HepG2 (cell line): ENCODE results near the gene COPS3. TPM values are rescaled to one million over a fixed set of nuclear protein-coding genes. Genes with fewer than 3 reads are reported as not detected.
A peak's percentile ranks its signal among the peaks of the same experiment; 100 is the strongest.

Source experiments
- ETS1 ChIP-seq: sonication (generic); formaldehyde crosslinking; IDR thresholded peaks from 2 replicates; pipeline ENCODE4 v1.4.0; 2020; ENCODE audit warnings: missing genetic modification reagents
- NFKBIZ ChIP-seq: IDR thresholded peaks from 2 replicates; pipeline ENCODE4 v1.6.1; 2018; ENCODE audit warnings: missing genetic modification reagents, missing compliant biosample characterization
- NRL ChIP-seq: sonication (generic); formaldehyde crosslinking; IDR thresholded peaks from 2 replicates; pipeline ENCODE4 v1.5.0; 2020; ENCODE audit warnings: missing genetic modification reagents, mild to moderate bottlenecking, moderate library complexity, borderline replicate concordance
- PITX1 ChIP-seq: sonication (generic); formaldehyde crosslinking; IDR thresholded peaks from 2 replicates; pipeline ENCODE4 v1.5.1; 2020; ENCODE audit warnings: mild to moderate bottlenecking, missing genetic modification reagents
- RARA ChIP-seq: IDR thresholded peaks from 2 replicates; pipeline ENCODE4 v1.6.1; 2016; ENCODE audit warnings: missing genetic modification reagents, missing compliant biosample characterization
- SAP130 ChIP-seq: IDR thresholded peaks from 2 replicates; pipeline ENCODE4 v1.6.1; 2016; ENCODE audit warnings: low read depth
- U2AF2 ChIP-seq: fragments of 200-400 bp; formaldehyde crosslinking; IDR thresholded peaks from 2 replicates; pipeline ENCODE4 v1.6.1; 2017; ENCODE audit warnings: low read depth, mild to moderate bottlenecking, low read length
- ZBTB40 ChIP-seq, 2 experiments: fragments of 450-650 bp in 1 of 2; sonication (generic) in 1 of 2; formaldehyde crosslinking in 1 of 2; IDR thresholded peaks; 2 replicates each; pipeline versions ENCODE4 v1.6.1 to v1.8.0; 2016 to 2022; ENCODE audit warnings: antibody characterized with exemption in 1 of 2, mild to moderate bottlenecking in 1 of 2, missing genetic modification reagents in 1 of 2
- ZNF280D ChIP-seq: sonication (generic); formaldehyde crosslinking; IDR thresholded peaks from 2 replicates; pipeline ENCODE4 v1.5.1; 2020; ENCODE audit warnings: mild to moderate bottlenecking, missing genetic modification reagents
- ZNF605 ChIP-seq: sonication (generic); formaldehyde crosslinking; IDR thresholded peaks from 2 replicates; pipeline ENCODE4 v1.8.0; 2022; ENCODE audit warnings: mild to moderate bottlenecking, missing genetic modification reagents
- ZNF772 ChIP-seq: sonication (generic); formaldehyde crosslinking; IDR thresholded peaks from 2 replicates; pipeline ENCODE4 v1.5.0; 2020; ENCODE audit warnings: mild to moderate bottlenecking, missing genetic modification reagents
- polyA plus RNA-seq, 8 experiments: library from polyadenylated mRNA; depleted of rRNA in 3 of 8; stranded (reverse) in 7 of 8; unstranded in 1 of 8; fragments of >200 nt; fragmentation: Illumina TruSeq in 4 of 8; extraction: Trizol in 4 of 8; gene quantifications; 2 replicates each; pipeline versions ENCODE4 v1.2.1 to v1.2.3, GENCODE V29; 2011 to 2016; ENCODE audit warnings: low read depth in 4 of 8, missing spikeins in 1 of 8, mixed read lengths in 1 of 8; ENCODE audit not compliant: insufficient read depth in 1 of 8
- total RNA-seq, 5 experiments: library from RNA; depleted of rRNA; stranded (reverse); fragments of >200 nt; fragmentation: Illumina TruSeq; extraction: Trizol; gene quantifications; 2 replicates each; pipeline ENCODE4 v1.2.3, GENCODE V29; 2016; ENCODE audit warnings: low read depth in 1 of 5
- TF ChIP-seq, protein P1 (sequence below): sonication (generic); formaldehyde crosslinking; IDR thresholded peaks from 2 replicates; pipeline ENCODE4 v1.5.1; 2020; ENCODE audit warnings: mild to moderate bottlenecking, missing genetic modification reagents, borderline replicate concordance

COPS3 gene
- total and polyA plus RNA-seq, 2 of the 13 experiments (the other 11 are each of a cell fraction or from before 2014, with no cell fraction given), result 46.3 to 103 TPM

- TF ChIP-seq ZNF280D (peak; percentile 82), PITX1 (CRISPR knock-in tag) (peak; percentile 68; the same call in 1 of the 2 replicates), ZNF605 (CRISPR knock-in tag) (peak; percentile 71), SAP130 (CRISPR knock-in tag) (peak; percentile 91), ZBTB40 (IDR thresholded peaks at IDR 0.05) (peak; percentile 31; the same call in 1 of the 2 replicates), ZBTB40 (CRISPR knock-in tag; IDR thresholded peaks at IDR 0.05) (peak; percentile 83), NRL (peak; percentile 72; the same call in 1 of the 2 replicates), U2AF2 (0 out of 2 replicates have a peak, but pooled peaks have one; percentile 68), RARA (CRISPR knock-in tag) (peak; percentile 21; the same call in 1 of the 2 replicates), ETS1 (CRISPR knock-in tag) (no peak), ZNF772 (CRISPR knock-in tag) (peak; percentile 79; the same call in 1 of the 2 replicates), NFKBIZ (CRISPR knock-in tag) (peak; percentile 27; the same call in 1 of the 2 replicates)
- TF ChIP-seq, protein P1, sequence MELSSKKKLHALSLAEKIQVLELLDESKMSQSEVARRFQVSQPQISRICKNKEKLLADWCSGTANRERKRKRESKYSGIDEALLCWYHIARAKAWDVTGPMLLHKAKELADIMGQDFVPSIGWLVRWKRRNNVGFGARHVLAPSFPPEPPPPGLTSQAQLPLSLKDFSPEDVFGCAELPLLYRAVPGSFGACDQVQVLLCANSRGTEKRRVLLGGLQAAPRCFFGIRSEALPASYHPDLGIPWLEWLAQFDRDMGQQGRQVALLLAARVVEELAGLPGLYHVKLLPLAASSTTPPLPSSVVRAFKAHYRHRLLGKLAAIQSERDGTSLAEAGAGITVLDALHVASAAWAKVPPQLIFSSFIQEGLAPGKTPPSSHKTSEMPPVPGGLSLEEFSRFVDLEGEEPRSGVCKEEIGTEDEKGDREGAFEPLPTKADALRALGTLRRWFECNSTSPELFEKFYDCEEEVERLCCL, result 0 out of 2 replicates have a peak, but pooled peaks have one; percentile 51
Observed at GRCh38 chr17:17280613-17281549, at the start of gene COPS3 (continued).
